T-helper 1 cell (primary cell): Measurements from ENCODE around the gene PFKP.

Source experiments
- DNase-seq, 5 donors: peaks; one replicate each; pipeline ENCODE4 v3.0.0-alpha.2; 2012 to 2020

PFKP gene

GRCh38 chr10:3071405-3072198, 4.3 kb downstream of the PFKP start:
- DNase-seq: peak in 1 of 5 donors; percentile 67

GRCh38 chr10:3072641-3073360, 5.5 kb downstream of the PFKP start:
- DNase-seq: no peak

- no peak for DNase-seq
These were observed 6.9 kb downstream of the PFKP start for GRCh38 chr10:3074145-3074665.

GRCh38 chr10:3074985-3075600, 7.7 kb downstream of the PFKP start:
- DNase-seq: no peak

- no peak for DNase-seq
These were observed 8.8 kb downstream of the PFKP start for GRCh38 chr10:3076138-3076537.

- DNase-seq: no peak
These were observed 10.2 kb downstream of the PFKP start for GRCh38 chr10:3077509-3077908.

- no peak for DNase-seq
These were observed 10.7 kb downstream of the PFKP start for GRCh38 chr10:3077940-3078630.

- DNase-seq: no peak
These were observed 14.1 kb downstream of the PFKP start for GRCh38 chr10:3081383-3081981.

GRCh38 chr10:3082290-3082689, 14.9 kb downstream of the PFKP start:
- no peak for DNase-seq

GRCh38 chr10:3085785-3086567, 18.6 kb downstream of the PFKP start:
- DNase-seq: no peak

GRCh38 chr10:3090388-3090787, 23.0 kb downstream of the PFKP start:
- no peak for DNase-seq

DNA sequence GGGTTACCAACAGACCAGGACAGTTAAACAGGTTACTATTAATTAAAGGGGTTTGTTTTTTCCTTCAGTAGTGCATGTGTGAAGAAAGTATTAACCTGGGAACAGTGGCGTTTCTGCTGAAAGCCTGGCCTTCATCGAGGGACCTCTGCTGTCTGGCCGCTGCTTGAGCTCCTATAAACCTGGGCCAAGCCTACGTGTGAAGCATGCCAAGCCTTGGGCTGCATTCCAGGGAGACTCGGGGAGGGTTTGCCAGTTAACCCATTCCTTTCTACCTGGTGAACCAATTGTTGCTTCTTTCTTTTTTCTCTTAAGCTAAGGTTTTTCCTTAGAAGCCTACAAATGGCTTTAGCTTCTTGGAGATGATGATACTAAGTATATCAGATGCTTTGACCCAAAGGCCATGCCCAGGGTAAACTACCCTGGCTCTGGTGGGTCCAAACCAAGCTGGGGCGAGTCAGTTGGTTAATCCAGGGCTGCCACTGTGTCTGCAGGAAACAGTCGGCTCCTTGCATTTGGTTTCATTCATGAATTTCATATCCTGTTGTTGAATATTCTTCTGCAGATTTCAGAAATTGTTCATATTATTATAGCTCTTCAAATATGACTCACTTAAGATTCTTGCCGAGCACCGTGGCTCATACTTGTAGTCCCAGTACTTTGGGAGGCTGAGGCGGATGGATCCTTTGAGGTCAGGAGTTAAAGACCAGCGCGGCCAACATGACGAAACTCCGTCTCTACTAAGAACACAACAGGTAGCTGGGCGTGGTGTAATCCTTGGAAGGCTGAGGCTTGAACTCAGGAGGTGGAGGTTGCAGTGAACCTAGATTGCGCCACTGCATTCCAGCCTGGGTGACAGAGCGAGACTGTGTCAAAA, 23.8 kb downstream of the PFKP start:
- peak in 1 of 5 donors; percentile 91 for DNase-seq

DNA sequence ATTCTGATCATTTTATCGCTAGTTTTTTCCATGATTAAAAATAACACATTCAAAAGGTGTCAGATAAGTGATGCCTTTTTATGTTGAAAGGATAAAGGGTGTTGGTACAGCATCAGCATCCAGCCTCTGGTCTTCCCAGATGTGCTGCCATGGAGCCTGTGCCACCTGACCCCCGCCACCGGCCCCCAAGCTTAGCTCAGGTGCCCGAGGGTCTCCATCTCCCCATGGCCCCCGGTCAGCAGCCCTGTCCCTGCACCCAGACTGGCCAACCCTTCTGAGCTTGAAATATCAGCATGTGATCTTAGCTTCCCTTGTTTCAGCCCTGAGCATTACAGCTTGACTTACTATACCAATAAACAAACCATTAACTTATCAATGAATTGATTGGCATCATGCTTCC, 24.6 kb downstream of the PFKP start:
- DNase-seq: no peak

DNA sequence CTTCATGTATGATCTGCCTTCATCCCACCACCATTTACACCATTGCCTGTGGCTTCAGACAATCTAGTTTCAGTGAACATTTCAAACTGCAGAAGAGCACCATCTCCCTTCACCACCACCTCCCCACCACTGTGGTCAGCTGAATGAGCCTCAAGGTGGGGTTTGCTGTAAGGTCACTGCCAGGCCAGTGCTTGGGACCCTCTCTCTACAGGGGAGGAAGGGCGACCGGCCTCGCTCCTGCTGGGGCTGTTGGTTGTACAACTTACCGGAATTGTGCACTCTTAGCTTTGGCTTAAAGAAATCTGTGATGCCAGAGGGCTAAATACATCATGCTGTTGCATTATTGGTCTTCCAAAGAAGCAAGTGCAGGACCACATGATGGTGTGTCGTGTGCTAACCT, 26.6 kb downstream of the PFKP start:
- no peak for DNase-seq

DNA sequence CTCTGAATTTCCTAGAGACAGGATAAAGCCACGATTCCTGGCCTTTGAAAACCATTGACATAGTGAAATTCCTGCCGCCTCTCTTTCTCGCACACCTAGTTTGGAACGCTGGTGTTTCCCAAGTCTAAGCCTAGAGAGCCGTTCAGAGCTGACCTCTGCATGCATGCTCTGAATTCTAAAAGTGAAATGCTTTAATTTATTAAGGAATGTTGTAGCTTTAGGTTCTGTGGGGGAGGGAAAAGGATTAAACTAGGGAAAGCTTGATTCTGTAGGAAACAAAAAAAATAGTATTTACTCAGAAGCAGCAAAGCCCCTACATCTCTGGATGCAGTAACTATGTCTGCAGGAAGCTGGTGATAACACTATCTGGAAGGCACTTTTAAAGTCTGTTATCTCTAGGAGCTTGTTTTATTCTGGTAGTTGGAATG, 27.3 kb downstream of the PFKP start:
- DNase-seq: no peak

- peak in 1 of 5 donors; percentile 93 for DNase-seq
These were observed 28.2 kb downstream of the PFKP start for GRCh38 chr10:3095373-3096139.

- DNase-seq: peak in 1 of 5 donors; percentile 36
These were observed 28.8 kb downstream of the PFKP start for GRCh38 chr10:3096149-3096548.

DNA sequence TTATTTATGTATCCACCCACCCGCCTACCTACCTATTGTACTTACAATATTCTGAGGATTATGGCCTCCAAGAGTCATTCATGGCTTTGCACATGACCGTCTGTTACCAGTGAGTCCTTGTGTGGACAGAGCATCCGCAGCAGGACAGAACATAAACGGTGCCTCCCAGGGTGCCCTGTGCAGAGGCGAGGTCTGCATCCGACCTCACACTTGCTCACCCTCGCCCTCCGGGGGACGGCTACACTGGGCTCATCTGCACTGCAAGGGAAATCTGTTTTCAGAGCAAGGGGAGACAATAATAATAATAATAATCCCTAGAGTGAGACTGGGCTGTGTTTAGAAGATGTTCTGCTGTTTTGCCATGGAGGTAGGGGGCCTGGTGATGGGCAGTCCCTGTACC, 29.8 kb downstream of the PFKP start:
- no peak for DNase-seq

DNA sequence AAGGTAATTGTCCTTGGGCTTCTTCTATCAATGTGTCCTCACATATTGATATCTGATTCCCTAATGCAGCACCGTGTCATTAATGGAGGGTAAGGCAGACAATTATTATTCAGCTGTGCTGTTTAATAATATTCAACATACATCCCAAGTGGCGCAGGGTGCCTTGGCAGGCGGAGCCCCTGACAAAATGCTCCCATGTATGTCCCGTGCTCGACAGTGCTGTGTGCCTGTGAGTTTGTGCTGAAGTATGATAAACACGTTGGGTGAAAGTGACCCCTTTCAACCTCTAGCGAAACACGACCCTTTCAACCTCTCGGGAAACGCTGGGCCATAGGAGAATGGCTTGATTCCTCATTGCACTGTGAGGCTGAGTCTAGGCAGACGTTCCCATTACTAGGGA, 31.3 kb downstream of the PFKP start:
- DNase-seq: no peak
